ENCODE results near the gene PIK3R2.

DNA sequence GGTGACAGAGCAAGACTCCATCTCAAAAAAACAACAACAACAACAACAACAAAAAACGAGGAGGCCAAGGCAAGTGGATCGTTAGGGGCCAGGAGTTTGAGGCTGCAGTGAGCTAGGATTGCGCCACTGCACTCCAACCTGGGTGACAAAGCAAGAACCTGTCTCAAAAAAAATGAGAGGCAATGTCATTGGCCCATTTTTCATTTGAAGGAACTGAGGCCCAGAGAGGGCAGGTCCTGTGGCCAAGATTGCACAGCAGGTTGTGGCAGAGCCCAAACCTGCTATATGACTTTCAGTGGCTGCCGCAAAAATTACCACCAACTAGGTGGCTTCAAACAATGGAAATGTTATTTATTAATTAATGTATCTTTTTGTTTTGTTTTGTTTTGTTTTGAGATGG lies 5.5 kb downstream of the PIK3R2 start:
- TF ChIP-seq, protein P1, sequence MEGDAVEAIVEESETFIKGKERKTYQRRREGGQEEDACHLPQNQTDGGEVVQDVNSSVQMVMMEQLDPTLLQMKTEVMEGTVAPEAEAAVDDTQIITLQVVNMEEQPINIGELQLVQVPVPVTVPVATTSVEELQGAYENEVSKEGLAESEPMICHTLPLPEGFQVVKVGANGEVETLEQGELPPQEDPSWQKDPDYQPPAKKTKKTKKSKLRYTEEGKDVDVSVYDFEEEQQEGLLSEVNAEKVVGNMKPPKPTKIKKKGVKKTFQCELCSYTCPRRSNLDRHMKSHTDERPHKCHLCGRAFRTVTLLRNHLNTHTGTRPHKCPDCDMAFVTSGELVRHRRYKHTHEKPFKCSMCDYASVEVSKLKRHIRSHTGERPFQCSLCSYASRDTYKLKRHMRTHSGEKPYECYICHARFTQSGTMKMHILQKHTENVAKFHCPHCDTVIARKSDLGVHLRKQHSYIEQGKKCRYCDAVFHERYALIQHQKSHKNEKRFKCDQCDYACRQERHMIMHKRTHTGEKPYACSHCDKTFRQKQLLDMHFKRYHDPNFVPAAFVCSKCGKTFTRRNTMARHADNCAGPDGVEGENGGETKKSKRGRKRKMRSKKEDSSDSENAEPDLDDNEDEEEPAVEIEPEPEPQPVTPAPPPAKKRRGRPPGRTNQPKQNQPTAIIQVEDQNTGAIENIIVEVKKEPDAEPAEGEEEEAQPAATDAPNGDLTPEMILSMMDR (IDR thresholded peaks at IDR 0.05), result no peak
- TF ChIP-seq ZFX (IDR thresholded peaks at IDR 0.05; ENCODE audit: borderline replicate concordance), result no peak

All from 22Rv1 (cell line).